ENCODE measurements around the gene PPM1H. TPM values are rescaled to one million over a fixed set of nuclear protein-coding genes. Genes with fewer than 3 reads are reported as not detected.
"Not testable (repeated sequence)": the region's sequence is repeated elsewhere in the genome, so short reads cannot be mapped to it uniquely, and the experiment has no call there.

Gene PPM1H
- total RNA-seq, 1 donor from 2014 or later = 7.1 TPM

DNA sequence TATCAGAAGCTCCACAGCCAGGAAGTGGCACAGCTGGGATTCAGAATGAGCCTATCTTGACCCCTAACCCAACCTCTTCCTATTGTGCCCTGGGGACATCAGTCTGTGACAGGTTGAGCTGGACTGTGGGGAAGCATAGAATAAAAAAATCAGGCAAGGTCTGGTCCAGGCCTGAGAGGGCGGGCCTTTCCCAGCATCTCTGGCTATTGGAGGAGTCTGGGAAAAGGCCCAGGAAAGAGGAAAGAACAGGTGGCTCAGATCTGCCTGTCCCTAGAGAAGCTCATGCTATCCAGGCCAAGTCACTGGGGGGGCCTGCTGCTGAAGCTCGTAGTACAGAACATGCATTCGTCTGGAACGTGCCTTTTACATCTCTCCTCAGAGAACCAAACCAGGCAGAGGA is 100.5 kb downstream of the PPM1H start:
- DNase-seq = no peak

DNA sequence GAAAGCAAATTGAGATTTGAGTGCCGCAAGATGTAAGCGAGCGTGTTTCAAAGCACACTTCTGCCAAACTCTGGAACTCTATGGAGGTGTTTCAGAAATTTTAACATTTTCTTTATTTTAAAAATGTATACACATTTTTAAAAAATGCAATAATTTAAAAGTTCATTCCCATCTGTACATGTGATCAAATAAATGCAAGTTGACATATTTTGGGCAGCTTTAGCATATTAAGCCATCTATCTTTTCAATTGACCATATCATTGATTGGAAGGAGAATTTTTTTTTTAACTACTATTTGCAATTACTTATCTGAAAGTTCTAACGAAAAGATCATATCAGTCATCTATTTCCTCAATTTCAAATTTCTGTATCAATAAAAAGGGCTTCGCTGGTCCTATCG is 101.3 kb downstream of the PPM1H start:
- DNase-seq = no peak

DNA sequence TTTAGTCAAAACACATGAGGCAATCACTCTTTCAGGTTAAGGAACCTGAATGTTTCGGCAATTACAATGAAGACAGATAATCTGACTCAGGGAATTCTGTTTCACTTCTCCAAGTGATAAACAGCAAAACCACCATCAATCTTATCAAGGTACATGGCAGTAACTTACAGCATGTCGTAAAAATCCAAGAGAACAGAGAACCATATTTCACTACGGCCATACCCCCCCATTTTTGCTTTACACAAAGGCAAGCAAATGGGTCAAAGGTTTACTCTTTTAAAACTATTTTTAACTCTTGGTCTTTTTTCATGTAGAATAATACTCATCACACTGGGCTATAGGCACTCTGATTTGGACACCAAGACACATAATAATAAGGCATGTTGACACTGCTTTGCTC is 102.4 kb downstream of the PPM1H start:
- DNase-seq = no peak

- no peak for DNase-seq
These were observed 102.9 kb downstream of the PPM1H start for GRCh38 chr12:62832027-62832426.

DNA sequence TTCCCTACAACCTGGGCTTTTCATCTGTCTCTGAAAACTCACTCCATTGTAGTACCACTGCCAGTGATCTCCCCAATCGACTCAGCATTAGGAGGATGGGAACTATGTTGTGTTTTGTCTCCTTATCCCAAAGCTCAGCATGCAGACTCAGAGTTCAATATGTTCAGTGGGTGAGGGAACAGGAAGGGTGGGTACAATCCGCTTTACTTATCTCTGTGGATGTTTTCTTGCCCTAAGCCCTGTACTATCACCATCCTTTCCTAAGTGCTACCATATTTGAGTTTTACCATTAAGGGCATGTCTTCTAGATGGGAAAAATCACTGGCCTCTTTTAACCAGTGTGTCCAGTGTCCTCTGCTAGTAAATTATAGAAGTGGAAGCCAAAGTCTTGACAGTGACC is 107.1 kb downstream of the PPM1H start:
- DNase-seq = no peak

DNA sequence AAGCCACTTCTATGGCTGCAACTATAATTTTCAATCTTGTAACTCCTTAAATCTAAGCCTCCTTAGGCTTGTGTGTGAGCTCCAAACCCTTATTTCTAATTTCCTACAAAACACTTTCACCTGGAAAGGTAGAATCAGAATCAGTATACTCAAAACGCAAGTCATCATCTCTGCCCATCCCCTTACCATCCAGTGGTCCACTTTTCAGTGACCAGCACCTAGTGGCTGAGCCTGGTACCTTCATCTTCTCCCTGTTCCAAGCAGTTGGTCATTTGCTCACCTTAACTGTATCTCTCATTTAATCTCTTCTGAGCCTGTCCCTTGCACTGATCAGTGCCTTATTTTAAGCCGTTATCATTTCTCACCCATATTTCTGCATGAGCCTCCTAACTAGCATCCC is 107.9 kb downstream of the PPM1H start:
- DNase-seq = no peak

- DNase-seq = no peak
These were observed 117.2 kb downstream of the PPM1H start for GRCh38 chr12:62817556-62818271.

- DNase-seq = no peak
These were observed 120.7 kb downstream of the PPM1H start for GRCh38 chr12:62814243-62814642.

DNA sequence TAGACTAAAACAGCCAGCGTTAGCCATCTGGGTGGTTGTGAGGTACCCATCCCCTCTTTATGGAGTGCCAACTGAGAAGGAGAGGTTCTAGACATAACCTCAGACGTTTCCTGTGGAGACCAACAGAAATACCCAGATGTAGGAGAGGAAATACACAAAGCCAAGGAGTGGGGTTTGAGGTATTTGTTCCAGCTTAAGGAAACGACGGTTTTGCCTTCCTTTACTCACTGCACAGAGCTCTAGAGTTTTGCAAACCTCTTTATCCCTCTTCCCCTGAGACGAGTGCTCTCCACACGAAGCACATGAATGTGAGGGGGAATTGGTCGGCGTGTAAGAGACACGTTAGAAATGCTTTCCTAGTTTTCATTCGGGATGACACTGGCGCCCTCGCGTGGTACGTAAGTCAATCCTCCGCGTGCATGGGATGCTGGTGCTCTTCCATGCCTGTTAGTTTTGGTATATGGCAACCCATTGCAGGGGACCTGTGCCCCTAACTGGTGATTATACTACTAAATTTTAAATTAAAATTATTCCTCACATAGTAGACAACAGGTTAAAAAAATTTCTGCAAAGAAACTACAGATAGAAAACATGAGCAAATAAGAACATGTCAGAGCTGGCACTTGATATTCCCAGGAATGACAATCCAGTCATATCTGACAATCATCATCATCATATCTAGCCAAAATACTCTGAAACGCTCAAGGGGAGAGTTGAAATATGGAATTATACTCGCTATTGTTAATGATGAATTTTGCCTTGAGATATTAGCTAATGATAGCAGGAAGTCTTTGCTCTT is 121.7 kb downstream of the PPM1H start:
- DNase-seq = peak; percentile 49

DNA sequence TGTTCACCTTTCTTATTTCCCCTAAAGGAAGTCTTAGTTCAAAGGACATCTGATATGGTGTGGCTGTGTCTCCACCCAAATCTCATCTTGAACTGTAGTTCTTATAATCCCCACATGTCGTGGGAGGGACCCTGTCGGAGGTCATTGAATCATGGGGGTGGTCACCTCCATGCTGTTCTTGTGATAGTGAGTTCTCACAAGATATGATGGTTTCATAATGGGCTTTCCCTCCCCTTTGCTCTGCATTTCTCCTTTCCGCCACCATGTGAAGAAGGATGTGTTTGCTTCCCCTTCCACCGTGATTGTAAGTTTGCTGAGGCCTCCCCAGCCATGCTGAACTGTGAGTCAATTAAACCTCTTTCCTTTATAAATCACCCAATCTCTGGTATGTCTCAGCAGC is 123.5 kb downstream of the PPM1H start:
- not testable (repeated sequence) for DNase-seq

DNA sequence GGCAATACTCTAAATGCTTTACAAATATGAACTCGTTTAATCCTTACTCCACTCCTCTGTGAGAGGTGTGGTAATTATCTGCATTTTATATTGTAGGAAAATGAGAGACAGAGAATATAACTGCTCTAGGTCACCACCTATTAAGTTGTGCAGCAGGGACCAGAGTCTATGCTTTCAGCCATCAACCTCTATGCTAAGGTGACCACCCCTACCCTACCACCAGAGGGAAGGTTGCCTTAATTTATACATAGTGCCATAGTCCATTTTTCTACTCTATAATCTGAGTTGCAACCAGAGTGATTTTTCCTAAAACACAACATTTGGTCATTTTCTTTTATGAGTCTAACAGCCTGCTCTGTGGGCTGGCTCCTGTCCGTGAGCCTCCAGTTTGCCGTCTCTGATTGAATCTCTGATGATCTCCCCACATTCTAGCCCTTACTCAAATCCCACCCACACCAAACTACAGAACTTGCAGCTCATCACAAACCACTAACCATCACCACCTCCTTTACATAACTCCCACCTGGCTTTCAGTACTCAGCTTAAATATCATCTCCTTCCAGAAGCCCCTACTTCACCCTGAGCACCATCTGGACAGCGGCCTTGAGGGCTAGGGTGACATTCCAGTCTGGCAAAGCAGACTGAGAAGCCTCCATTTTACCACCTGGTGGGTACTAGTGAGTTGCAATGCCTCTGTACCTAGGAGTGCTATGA is 126.6 kb downstream of the PPM1H start:
- no peak for DNase-seq

DNA sequence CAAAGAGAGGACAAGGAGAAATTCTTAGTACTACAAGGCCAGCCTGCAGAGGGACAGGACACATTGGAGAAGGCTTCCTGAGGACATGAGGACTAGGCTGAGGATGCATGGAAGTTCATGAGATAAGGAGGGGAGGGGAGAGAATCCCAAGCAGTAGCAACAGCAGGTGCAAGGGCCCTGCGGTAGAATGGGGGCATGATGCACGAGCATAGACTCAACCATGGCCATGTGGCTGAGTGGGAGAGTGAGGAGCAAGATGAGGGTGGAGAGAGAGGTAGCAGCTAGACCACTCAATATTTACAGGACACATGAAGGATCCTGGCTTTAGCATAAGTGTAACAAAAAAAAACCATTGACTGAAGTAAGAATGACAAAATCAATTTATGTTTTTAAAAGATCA is 128.1 kb downstream of the PPM1H start:
- DNase-seq = no peak

DNA sequence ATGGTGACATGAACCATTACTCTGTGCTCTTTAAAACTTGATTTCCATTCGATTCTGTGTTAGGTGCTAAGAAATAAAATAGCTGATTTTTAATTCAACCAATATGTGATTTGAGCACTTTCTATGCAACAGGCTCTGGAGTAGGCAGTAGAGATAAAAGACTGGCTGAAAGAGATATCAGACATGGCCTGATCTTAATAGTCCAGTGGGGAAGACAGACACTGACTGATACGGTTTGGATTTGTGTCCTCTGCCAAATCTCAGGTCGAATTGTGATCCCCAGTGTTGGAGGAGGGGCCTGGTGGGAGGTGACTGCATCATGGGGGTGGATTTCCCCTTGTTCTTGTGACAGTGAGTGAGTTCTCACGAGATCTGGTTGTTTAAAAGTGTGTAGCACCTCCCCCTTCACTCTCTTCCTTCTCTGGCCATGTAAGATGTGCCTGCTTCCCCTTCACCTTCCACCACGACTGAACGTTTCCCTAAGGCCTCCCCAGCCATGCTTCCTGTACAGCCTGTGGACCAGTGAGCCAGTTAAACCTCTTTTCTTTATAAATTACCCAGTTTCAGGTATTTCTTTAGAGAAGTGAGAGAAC is 128.6 kb downstream of the PPM1H start:
- DNase-seq = no peak

DNA sequence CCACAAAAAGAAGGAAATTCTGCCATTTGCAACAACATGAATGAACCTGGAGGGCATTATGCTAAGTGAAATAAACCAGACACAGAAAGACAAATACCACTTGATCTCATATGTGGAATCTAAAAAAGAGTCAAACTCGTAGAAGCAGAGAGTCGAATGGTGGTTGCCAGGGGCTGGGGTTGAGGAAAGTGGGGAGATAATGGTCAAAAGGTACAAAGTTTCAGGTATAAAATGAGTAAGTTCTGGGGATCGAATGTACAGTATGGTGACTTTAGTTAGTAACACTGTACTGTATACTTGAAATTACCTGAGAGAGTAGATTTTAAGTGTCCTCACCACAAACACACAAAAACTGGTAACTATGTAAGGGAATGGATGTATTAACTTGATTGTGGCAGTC is 129.4 kb downstream of the PPM1H start:
- no peak for DNase-seq

DNA sequence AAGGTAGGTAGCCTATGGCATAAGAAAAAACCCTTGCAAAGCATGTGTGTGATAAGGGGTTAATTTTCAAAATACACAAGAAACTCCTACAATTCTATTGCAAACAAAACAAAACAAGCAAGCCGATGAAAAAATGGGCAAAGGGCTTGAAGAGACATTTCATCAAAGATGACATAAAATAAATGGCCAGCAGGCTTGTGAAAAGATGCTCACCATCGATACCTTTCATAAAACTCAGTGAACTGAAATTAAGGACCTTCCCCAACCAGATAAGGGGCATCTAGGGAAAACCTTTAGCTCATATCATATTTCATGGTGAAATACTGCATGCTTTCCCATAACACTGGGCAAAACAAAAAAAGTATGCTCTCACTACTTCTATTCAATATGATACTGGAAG is 131.2 kb downstream of the PPM1H start:
- no peak for DNase-seq

DNA sequence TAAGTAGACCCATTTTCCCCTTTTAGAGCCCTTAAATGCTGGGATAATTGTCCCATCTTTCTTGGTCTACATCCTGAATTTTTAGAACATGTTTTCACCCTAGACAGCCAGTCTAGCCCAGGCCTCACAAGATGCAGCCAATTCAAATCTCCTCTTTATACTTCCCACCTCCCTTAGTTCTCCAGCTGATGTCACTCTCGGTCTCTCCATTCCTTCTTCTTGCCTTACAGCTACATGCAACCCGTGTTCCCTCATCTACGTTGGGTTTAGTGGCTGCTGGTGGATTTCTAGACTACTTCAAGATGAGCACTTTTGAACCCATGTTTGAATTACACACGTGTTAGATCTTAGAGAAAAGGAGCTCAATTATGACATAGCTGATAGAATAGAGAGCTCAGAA is 132.0 kb downstream of the PPM1H start:
- no peak for DNase-seq

DNA sequence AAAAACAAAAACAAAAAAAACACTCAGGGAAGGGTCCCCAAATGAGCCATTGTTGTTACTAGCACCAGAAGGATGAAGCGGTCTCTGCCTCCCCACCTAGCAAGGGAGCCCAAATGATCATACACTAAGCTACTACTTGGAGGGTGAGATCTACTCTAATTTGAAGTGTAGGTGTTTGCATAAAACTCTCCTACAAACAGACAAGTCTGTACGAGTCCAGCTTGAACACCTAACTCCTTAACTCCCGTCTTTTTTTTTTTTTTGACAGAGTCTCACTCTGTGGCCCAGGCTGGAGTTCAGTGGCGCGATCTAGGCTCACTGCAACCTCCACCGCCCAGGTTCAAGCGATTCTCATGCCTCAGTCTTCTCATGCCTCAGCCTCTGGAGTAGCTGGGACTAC is 132.6 kb downstream of the PPM1H start:
- no peak for DNase-seq

GRCh38 chr12:62801796-62802195 is 133.2 kb downstream of the PPM1H start:
- DNase-seq = no peak

DNA sequence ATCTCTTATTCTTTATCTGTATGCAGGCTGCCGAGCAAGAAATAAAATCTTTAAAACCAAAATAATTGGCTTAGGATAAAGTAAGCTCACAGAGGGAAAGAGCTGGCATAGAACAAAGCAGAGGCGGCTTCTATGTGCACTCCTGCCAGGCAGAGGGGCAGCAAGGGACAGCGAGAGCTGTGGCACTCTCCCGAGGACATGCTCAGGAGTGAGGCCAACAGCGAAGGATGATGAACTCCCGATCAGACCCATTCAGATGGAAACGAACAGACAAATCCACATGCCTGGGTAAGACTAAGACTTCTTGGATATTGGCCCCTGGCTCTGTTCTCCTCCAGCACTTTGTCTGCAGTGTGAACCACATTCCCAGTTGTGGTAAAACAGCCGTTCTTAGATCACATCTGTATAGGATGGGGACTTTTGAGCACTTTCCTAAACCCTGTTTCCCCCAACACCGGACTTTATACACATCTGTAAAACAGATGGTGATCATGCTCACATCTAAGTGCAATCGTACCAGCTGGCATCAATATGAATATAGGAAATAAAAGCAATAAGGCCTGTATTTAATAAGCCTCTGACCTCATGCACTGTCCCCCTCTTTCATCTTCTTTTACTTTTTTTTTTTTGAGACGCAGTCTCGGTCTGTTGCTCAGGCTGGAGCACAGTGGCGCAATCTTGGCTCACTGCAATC is 134.1 kb downstream of the PPM1H start:
- peak; percentile 57 for DNase-seq

DNA sequence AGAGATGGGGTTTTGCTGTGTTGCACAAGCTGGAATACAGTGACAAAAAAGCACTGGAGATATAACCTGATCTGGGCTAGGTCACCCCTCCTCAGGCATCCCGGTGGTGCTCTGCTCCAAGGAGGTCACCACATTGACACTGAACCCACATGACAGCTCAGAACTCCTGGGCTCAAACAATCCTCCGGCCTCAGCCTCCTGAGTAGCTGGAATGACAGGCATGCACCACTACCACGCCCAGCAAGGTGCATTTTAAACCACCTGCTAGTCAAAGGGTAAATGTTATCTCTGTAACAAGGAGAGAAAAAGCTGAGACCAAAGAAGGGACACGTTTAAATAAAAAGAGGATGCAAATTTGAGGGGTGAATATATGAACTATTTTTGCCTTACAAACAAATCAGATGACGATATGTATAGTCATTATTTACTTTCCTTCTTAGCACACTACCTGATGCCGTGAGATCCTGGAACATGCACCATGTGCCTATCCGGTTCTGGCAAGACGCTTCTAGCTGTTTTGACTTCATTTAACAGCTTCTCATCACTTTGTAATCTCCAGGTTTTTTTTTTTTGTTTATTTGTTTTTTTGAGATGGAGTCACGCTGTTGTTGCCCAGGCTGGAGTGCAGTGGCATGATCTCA is 135.1 kb downstream of the PPM1H start:
- DNase-seq = no peak

- peak; percentile 71 for DNase-seq
These were observed 135.7 kb downstream of the PPM1H start for GRCh38 chr12:62799126-62799736.
